OCI-LY1 (cell line): ENCODE data around the gene ACAN.

ENCODE experiments used
- CTCF ChIP-seq: fragments of 200-600 bp; sonication (generic), shearing (Covaris generic); IDR thresholded peaks from 2 replicates; pipeline ENCODE4 v1.5.1; 2017; ENCODE audit warnings: mild to moderate bottlenecking, antibody characterized with exemption, low read length, moderate library complexity, mixed read lengths
- EZH2 ChIP-seq: fragments of 200-600 bp; sonication (generic), shearing (Covaris generic); IDR thresholded peaks from 2 replicates; pipeline ENCODE4 v1.8.0; 2017; ENCODE audit warnings: borderline replicate concordance, mixed run types, mild to moderate bottlenecking, antibody characterized with exemption, low read length, moderate library complexity, mixed read lengths

DNA sequence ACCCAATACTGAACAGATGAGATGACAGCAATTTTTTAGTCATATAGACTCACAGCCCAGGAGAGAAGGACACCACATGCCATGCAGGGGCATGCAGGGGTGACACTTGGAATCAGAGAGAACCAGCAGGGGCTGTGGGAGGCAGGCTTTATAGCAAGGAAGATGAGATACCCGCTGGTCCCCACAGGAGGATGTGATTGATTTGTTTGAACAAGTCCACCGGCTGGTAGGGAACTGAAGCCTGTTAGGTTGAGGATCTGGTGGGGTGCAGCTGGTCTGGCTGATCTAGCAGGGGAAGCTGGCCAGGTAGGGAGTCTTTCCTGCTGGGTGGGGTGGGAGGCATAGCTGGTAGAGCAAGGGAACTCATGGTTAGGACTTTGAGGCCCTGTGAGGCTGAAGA lies 18.0 kb upstream of the ACAN start:
- TF ChIP-seq CTCF, result no peak
- TF ChIP-seq EZH2, result no peak
